Coronary artery (tissue), 2 donors: Measurements from ENCODE around the gene INPPL1.
"Not testable (repeated sequence)": the region's sequence is repeated elsewhere in the genome, so short reads cannot be mapped to it uniquely, and the experiment has no call there.

Source experiments
- DNase-seq: peaks from one replicate; pipeline ENCODE4 v3.0.0-alpha.2; 2017; ENCODE audit warnings: low spot score
- H3K27ac ChIP-seq, 2 donors: fragments of 200-600 bp; sonication (generic); one replicate each; pipeline ENCODE4 v1.5.1; 2016 to 2019
- H3K4me3 ChIP-seq: fragments of 200-600 bp; sonication (generic); 2 replicates; pipeline ENCODE4 v1.5.1; 2016; ENCODE audit warnings: mild to moderate bottlenecking, moderate library complexity
- TF ChIP-seq, protein P1 (sequence below): fragments of 200-600 bp; sonication (generic); IDR thresholded peaks from one replicate; pipeline ENCODE4 v1.5.1; 2019; ENCODE audit warnings: antibody characterized with exemption

The INPPL1 gene

DNA sequence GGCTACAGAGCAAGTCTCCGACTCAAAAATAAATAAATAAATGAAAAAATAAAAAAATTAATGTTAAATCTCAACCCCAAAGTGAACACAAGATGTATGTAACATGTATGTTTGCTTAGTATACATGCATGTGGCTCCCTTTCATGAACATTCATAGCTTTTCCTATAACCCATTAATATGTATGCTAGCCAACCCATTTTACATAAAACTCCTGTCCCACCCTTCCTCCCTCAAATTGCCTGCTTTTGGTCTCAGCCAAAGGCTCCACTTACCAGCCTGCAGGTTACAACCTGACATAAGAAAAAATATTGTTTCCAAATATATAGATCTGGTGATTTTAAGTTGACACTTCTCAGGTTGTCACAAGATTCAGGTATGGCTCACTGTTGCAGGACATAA is 36.3 kb upstream of the INPPL1 start:
- no peak overlapping the region for H3K27ac ChIP-seq
- H3K4me3 ChIP-seq = no peak overlapping the region
- DNase-seq = no peak
- TF ChIP-seq, protein P1, sequence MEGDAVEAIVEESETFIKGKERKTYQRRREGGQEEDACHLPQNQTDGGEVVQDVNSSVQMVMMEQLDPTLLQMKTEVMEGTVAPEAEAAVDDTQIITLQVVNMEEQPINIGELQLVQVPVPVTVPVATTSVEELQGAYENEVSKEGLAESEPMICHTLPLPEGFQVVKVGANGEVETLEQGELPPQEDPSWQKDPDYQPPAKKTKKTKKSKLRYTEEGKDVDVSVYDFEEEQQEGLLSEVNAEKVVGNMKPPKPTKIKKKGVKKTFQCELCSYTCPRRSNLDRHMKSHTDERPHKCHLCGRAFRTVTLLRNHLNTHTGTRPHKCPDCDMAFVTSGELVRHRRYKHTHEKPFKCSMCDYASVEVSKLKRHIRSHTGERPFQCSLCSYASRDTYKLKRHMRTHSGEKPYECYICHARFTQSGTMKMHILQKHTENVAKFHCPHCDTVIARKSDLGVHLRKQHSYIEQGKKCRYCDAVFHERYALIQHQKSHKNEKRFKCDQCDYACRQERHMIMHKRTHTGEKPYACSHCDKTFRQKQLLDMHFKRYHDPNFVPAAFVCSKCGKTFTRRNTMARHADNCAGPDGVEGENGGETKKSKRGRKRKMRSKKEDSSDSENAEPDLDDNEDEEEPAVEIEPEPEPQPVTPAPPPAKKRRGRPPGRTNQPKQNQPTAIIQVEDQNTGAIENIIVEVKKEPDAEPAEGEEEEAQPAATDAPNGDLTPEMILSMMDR = no peak

DNA sequence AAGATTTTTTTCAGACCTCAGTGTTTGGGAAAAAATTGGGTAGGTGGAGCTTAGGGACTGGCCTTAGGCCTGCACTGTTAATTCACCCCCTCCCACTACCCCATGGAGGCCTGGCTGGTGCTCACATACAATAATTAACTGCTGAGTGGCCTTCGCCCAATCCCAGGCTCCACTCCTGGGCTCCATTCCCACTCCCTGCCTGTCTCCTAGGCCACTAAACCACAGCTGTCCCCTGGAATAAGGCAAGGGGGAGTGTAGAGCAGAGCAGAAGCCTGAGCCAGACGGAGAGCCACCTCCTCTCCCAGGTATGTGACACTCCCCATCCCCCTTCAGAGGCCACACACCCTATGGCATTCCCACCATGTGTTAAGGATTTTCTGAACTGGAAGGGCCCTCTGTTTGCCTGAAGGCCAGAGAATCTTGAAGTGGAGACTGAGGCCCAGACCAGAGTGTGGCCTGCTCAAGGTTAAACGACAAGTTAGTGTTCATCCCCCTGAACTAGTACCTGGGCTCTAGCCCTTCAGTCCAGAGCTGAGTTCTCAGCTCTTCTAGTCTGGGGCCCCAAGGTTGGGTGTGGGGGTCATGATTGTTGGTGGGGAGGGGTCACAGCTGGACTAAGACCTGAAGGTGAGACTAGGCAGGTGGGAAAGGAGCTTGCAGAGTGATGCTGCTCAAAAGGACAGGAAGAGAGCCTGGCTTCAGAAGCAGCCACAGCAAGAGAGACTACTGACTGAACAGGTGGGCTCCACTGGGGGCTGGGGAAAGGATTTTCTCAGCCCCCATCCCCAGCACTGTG is 34.9 kb upstream of the INPPL1 start:
- Histone ChIP-seq H3K4me3 (no peak overlapping the region), H3K27ac (no peak overlapping the region)
- TF ChIP-seq, protein P1 = no peak
- peak; percentile 64 for DNase-seq

DNA sequence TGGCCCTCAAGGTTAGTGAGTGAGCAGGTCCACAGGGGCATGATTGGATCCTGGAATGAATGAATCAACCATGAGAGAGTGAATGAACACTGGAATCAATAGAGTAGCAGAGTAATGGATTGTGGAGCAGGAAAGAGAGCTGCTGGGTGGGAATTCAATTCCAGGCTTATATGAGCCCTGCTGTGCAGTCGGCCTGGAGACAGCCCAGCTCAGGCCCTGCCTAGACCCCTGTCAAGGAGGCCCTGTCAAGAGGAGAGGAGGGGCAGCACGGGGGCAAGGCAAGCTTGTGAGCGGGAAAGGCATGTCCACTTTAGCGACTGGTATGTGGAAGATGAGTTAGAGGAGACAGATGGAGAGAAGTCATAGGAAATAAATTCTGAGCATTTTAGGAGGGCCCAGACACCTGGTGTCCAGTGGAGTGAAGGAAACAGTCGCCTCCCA is 33.9 kb upstream of the INPPL1 start:
- Histone ChIP-seq H3K4me3 (no peak overlapping the region), H3K27ac (no peak overlapping the region)
- peak; percentile 31 for DNase-seq
- TF ChIP-seq, protein P1 = no peak

DNA sequence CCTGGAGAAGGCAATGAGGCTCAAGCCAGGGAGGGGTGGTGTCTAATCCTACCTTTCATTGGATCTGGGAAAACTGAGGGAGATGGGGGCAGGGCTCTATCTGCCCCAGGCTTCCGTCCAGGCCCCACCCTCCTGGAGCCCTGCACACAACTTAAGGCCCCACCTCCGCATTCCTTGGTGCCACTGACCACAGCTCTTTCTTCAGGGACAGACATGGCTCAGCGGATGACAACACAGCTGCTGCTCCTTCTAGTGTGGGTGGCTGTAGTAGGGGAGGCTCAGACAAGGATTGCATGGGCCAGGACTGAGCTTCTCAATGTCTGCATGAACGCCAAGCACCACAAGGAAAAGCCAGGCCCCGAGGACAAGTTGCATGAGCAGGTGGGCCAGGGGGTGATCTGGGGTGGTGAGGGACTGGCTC is 32.6 kb upstream of the INPPL1 start, which contains the start of gene FOLR1:
TSS of gene FOLR1 (plus strand) at position 180 of the 421 bp plus-strand sequence. CDS start at position 214, 34 bp downstream.
- H3K4me3 ChIP-seq = no peak within 1 kb of the TSS
- TF ChIP-seq, protein P1 = no peak
- H3K27ac ChIP-seq = no peak within 1 kb of the TSS
- DNase-seq = peak; percentile 52

DNA sequence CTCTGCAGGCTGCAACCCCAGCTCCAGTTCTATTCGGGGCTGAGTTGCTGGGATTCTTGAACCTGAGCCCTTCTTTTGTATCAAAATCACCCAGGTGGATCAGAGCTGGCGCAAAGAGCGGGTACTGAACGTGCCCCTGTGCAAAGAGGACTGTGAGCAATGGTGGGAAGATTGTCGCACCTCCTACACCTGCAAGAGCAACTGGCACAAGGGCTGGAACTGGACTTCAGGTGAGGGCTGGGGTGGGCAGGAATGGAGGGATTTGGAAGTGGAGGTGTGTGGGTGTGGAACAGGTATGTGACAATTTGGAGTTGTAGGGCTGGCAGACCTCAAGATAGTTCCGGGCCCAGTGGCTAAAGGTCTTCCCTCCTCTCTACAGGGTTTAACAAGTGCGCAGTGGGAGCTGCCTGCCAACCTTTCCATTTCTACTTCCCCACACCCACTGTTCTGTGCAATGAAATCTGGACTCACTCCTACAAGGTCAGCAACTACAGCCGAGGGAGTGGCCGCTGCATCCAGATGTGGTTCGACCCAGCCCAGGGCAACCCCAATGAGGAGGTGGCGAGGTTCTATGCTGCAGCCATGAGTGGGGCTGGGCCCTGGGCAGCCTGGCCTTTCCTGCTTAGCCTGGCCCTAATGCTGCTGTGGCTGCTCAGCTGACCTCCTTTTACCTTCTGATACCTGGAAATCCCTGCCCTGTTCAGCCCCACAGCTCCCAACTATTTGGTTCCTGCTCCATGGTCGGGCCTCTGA is 28.9 kb upstream of the INPPL1 start:
- H3K4me3 ChIP-seq = no peak overlapping the region
- H3K27ac ChIP-seq = no peak overlapping the region
- peak; percentile 21 for DNase-seq
- TF ChIP-seq, protein P1 = no peak

DNA sequence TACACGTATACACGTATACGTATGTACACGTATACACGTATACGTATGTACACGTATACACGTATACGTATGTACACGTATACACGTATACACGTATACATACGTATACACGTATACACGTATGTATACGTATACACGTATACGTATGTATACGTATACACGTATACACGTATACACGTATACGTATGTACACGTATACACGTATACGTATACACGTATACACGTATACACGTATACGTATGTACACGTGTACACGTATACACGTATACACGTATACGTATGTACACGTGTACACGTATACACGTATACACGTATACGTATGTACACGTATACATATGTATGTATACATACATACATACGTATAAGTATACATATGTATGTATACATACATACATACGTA is 23.1 kb upstream of the INPPL1 start:
- not testable (repeated sequence) for H3K27ac ChIP-seq, H3K4me3 ChIP-seq, DNase-seq

DNA sequence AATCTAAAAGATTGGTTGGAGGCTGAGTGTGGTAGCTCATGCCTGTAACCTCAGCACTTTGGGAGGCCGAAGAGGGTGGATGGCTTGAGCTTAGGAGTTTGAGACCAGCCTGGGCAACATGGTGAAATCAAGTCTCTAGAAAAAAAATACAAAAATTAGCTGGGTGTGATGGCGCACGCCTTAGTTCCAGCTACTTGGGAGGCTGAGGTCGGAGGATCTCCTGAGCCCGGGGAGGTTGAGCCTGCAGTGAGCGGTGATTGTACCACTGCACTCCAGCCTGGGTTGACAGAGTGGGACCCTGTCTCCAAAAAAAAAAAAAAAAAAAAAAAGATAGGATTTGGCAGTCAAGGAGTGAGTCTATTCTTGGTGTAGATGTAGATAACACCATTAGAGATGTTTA is 22.0 kb upstream of the INPPL1 start:
- peak; percentile 22 for DNase-seq
- TF ChIP-seq, protein P1 = no peak
- Histone ChIP-seq H3K27ac (no peak overlapping the region), H3K4me3 (no peak overlapping the region)
